ENCODE measurements around the gene ZNF184.
"Not testable (repeated sequence)": the region's sequence is repeated elsewhere in the genome, so short reads cannot be mapped to it uniquely, and the experiment has no call there.

The ZNF184 gene

DNA sequence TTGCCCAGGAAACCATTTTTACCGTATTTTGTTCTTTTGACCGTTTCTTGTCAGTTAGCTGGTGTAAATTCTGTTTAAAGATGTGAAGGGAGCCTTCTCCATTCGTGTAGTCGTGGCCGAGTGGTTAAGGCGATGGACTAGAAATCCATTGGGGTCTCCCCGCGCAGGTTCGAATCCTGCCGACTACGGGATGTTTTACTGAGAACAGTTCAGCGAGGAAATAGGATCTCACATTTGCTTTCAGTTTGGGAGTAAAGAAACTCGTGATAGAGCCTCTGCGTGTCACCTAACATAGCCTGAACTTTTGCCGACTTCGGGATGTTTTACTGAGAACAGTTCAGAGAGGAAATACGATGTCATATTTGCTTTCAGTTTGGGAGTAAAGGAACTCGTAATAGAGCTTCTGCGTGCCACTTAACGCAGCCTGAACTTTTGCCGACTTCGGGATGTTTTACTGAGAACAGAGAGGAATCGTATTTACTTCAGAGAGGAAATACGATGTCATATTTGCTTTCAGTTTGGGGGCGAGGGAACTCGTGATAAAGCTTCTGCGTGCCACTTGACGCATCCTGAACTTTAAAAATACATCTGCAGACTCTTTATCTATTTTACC, 5.9 kb upstream of the ZNF184 start:
- peak; percentile 95 for DNase-seq

DNA sequence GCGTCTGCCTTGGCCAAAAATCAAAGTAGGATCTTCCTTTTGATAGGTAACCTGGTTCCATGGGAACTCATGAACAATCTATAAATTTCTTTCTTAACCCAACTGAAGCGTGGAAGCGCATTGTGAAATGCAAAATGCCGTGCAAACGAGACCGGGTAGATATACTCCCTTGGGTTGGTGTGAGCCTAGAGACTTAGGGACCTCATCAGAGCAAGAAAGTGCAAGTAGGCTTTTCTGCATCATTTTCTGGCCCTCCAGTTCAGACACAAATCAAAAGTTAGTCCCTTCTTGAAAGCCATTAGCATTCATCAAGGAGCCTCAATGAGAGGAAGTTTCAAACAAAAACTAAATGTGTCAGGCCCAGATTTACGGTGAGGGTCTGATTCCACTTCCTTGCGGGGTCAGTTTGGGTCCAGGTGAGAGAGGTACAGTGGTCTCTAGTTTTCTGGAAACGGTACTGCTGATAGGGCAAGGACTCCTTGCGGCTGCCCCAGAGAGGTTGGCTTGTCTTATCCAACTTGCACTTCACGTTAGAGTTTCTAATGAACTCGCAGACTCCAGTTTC, 5.3 kb upstream of the ZNF184 start:
- no peak for DNase-seq

DNA sequence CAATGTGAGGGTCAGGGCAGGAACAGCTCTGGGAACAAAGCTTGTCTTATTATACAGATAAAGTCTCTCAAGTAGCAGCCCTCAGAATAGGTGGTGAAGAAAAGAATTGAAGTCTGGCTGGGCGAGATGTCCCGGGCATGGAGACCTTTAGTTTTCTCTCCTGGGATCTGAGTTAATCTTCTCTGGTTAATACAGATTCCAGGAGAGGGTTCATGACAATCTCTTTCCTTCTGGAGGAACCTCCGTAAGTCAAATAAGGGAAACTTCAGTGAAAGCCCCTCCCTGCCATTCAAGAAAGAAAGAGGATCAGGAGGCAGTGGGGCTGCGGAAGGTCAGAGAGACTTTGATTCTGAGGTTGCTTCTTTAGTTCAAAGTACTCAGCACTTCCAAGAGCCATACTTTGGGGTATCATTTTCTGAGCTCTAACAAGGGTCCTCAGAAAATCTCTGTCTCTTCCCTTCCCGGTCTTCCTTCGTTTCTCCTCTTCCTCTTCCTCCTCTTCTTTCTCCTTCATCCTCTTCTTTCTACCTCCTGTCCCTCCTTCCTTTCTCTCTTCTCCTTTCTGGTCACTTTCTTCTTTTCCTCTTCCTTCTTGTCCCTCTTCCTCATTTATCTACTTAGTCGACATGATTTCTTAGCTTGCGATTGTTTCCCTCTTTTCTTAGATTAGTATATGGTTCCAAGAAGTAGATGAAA, 4.6 kb upstream of the ZNF184 start:
- DNase-seq = no peak

DNA sequence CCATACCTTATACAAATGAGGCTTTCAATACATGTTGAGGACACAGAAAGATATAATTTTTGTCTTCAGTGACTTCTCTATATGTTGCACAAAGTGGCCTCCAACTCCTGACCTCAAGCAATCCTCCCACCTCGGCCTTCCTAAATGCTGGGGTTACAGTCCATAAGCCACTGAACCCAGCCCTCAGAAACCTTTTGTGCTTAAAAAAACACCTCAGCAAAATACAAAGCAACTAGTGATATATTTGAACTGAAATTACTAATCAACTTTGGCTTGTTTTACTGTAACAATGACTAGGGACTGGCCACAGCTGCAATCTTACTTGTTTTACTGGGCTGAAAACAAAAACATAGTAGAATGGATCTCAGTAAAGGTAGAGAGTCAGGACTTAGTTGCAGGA, 3.2 kb upstream of the ZNF184 start:
- no peak for DNase-seq

DNA sequence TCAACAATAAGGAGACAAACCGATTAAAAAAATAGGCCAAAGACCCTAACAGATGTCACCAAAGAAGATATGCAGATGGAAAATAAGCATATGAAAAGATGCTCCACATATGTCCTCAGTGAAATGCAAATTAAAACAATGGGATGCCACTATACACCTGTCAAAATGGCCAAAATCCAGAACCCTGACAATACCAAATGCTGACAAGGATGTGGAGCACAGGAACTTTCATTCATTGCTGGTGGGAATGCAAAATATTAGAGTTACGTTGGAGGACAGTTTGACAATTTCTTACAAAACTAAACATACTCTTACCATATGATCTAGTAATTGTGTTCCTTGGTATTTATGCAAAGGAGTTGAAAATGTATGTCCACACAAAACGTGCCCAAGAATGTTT, 1.8 kb upstream of the ZNF184 start:
- no peak for DNase-seq

DNA sequence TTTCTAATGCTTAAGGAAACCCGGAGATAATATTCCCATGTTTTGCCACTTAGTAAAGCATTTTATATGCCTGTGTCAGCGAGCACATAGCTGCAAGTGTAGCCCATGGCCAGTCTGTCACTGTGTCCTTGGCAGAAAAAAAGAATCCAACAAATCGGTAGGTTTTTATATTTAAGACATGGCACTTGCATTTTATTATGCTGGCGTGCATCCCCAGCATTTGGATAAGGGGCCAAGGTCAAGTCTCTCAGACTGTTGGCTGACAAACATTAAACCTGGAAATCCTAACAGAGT, 1.2 kb upstream of the ZNF184 start:
- no peak for DNase-seq

DNA sequence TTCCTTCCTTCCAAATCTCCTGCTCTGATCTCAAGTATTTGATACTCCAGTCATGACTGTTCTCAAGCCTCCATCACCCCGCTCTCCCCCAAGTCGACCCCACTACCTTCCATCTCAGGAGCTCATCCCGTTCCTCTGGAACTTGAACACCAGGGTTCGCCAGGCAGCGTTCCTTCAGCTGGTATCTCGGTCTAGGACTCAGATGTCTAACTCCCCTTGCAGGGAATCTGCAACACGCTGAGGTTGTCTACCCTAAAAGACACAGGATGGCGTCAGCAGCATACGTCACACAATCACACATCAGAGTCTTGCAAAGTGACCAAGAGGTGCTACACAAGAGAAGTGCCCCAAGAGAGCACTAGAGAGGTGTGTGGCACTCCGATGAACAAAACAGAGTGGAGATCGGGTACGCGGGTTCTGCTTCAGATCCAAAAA, 706 bp downstream of the ZNF184 start:
- peak; percentile 79 for DNase-seq

DNA sequence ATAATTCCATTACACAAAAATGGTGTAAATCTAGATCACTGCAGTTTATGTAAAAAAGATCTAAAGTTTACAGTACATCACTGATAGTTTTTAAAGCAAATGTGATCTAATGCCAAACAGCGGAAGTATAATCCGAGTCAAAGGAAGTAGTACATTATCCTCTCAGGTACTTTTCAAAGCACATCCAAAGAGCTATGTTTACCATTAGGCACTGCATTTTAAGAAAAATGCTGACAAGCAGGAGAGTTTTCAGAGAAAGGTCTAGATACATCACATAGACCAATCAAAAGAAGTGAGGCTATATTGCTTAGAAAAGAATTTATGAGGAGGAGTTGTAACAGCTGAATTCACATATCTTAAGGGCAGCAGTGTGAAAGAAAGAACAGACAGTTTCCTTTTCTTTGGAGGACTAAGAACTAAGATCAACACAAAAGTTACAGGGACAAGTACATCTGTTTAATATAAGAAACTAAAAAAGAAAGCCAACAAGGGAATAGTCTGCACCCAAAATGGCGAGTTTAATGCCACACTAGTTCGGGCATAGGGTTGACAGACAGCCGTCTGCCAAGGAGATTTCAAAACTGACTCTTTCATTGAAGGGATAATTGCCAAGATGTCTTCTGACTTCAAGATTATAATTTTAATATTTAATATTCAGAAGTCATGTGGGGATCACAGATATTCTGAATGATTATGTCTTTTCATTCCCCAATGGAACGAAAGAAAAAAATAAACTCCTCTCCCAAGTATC, 1.4 kb downstream of the ZNF184 start:
- DNase-seq = no peak

DNA sequence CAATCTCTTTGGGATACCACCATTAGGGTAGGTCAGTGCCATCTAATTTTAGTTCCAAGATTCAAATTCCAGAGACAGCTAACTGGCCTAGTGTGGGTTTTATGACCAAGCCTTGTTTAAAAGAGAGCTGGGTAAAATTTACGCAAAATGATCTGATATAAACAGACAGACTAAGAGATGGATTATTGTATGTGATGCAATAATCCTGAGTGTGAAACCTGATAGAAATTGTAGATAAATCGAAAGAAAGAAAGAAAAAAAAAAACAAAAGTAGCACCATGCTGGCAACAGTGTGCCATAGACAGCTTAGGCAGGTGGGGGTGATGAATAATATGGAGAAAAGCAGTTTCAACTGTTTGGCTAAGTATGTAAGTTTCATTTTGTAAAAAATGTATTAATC, 2.9 kb downstream of the ZNF184 start:
- DNase-seq = no peak

DNA sequence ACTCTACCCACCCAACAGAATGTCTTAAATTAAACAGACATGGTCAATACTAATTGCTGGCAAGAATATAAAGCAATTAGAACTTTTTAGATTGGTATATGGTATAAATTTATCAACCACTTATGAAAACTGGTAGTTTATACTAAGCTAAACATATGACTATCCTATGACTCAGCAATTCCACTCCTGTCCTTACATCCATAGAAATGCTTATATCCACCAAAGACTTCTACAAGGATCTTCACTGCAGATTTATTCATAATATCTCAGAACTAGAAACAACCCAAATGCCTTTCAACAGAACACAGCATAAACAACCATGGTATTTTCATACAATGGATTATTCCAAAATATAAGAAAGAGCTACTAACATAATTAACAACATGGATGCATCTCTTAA, 4.6 kb downstream of the ZNF184 start:
- DNase-seq = no peak

DNA sequence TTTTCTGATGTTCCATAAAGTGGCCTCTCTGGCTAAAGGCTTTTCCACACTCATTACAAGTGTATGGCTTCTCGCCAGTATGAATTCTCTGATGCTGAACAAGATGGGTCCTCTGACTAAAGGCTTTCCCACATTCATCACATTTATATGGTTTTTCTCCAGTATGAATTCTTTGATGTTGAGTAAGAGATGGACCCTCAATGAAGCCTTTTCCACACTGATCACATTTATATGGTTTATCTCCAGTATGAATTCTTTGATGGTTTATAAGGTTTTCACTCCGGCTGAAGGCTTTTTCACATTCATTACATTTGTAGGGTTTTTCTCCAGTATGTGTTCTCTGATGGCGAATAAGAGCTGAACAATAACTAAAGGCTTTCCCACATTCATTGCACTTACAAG, 20.4 kb downstream of the ZNF184 start:
- no peak for DNase-seq

DNA sequence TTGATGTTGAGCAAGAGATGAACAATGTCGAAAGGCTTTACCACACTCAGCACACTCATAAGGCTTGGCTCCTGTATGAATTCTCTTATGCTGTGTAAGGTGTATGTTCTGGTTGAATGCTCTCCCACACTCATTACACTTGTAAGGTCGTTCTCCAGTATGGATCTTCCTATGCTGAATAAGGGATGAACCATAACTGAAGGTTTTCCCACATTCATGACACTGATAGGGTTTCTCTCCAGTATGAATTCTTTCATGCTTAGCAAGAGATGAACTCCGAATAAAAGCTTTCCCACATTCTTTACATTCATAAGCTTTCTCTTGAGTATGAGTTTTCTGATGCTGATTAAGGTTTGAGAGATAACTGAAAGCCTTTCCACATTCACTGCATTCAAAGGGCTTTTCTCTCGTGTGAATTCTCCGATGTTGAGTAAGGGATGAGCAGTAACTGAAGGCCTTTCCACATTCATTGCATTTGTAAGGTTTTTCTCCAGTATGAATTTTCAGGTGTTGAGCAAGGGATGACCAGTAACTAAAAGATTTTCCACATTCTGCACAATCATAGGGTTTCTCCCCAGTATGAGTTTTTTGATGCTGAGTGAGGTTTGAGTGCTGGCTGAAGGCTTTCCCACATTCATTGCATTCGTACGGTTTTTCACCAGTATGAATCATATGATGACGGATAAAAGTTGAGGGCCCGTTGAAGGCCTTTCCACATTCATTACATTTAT, 21.1 kb downstream of the ZNF184 start:
- DNase-seq = no peak

DNA sequence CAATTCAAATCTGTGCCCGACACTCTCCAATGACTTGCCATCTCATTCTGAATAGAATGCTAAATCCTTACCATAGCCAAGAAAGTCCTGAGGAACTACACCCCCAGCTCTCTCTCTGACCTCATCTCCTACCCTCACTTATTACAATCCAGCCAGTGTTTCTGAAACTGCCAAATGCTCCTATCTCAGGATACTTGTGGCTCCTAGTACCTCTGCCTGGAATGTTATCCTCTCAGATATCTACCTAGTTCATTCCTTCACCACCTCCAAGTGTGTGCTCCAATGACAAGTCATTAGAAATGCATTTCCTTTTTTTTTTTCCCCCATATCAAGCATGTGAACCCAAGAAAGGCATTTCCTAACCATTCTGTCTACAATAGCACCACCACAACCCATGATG, 24.4 kb downstream of the ZNF184 start:
- no peak for DNase-seq

DNA sequence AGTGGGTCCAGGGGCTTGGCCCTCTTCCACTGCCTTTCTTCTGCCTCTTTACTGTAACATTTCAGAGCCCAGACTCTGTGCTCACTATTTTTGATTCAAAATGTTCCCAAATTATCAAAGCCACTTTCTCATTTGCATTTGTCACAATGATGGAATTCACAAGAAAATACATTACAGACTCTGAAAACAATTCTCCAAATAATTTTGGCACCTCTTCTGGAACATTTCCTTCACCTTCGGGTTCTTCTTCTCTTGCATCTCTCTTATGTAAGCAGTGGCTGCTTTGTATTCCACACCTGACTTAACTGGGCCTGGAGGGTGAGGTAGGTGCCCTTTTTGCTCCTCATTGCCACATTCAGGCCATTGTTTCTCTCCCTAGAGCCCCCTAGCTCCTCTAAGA, 30.0 kb downstream of the ZNF184 start:
- no peak for DNase-seq

DNA sequence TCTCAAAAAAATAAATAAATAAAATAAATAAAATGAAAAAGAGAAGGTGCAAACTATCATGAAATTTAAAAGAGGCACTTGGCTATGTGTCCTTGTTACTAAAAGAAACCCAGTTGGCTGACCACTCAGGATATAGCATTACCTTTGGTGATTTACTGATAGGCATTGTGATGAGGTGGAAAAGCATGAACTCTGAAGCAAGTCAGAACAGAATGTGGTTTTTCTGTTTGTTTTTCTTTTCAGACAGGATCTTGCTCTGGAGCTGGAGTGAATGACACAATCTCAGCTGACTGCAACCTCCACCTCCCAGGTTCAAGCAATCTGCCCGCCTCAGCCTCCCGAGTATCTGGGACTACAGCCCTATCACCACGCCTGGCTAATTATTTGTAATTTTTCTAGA, 31.9 kb downstream of the ZNF184 start:
- DNase-seq = no peak

DNA sequence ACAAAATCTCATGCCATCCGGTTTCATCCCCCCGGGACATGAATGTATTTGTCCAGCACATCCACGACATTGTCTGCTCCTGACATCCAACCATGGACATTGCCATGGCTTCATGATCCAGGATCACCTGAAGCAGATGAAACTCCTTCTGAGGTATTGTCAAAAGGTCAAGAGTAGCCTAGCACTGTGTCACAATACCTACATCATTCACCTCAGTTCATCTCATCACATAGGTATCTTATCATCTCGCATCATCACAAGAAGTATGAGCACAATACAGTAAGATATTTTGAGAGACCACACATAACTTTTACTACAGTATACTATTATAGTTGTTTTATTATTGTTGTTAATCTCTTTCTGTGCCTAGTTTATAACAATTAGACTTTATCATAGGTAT, 33.5 kb downstream of the ZNF184 start:
- DNase-seq = no peak

DNA sequence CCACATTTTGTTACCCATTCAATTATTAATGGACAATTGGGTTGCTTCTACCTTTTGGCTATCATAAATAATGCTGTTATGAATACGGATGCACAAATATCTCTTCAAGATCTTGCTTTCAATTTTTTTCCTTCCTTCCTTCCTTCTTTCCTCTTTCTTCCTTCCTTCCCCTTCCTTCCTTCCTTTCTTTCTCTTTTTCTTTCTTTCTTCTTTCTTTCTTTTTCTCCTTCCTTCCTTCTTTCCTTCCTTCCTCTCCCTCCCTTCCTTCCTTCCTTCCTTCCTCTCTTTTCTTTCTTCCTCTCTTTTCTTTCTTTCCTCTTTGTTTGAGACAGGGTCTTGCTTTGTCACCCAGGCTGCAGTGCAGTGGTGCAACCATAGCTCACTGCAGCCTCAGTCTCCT, 39.2 kb downstream of the ZNF184 start:
- DNase-seq = no peak

DNA sequence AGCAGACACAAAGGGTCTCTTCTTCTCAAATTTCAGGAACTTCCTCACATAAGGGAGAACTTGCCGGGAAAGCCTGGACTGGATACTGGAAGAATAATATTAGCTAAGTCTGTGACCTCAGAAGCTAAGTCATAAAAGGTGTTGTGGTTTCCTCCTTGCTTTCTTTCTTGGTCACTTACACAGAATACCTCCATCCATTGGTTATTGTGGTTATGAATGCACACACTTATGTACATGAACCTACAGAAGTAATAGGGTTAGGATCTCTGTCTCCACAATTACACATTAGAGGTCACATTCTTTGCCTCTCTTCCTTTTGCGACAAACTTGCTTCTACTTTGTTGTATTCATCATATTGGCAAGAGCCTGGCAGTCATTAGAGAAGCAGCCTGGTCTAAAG, 43.9 kb downstream of the ZNF184 start:
- DNase-seq = no peak

DNA sequence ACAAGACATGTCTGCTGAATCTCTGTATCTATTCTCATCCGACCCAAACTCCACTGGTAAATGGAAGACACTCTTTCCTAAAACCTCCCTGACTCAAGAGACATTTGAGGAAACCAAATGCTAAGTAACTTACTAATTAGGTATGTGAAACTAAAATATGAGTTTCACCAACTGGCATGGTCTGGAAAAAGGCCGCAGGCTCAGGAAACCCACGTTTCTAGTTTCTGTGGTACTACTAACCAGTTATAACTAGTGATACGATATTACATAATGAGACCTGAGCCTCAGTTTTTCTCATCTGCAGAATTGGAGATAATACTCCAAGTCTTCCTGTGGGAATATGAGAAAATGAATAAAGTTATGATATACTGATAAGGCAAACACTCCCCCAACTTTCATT, 44.4 kb downstream of the ZNF184 start:
- DNase-seq = no peak

DNA sequence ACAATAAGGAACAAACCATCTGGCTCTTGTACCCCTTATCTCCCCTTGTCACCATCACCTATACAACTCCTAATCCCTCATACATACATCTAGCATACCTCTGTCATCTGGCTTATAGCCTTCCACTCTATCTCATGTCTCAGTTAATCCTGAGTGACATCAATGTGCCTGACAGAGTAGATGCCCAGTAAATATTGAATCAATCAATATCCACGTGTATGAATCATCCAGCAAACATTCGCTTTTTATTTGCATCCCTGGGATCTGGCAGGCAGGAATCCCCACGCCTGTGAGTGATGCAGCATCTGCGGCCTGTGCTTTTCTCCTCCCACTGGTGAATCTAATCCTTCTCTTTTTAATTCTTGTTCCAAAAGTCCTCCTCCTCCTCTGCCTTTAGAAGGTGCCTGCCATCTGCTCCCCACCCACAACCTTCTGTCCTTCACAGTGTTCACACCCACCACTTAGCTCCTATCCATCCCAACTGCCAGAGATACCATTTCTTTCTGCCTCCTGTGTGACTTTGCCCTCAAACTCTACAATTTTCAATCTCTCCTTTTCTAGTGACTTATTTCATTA, 46.8 kb downstream of the ZNF184 start:
- DNase-seq = no peak

DNA sequence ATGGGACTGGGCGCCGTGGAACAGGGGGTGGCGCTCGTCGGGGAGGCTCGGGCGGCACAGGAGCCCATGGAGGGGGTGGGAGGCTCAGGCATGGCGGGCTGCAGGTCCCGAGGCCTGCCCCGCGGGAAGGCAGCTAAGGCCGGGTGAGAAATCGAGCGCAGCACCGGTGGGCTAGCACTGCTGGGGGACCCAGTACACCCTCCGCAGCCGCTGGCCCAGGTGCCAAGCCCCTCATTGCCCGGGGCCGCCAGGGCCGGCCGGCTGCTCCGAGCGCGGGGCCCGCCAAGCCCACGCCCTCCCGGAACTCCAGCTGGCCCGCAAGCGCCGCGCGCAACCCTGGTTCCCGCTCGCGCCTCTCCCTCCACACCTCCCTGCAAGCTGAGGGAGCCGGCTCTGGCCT, 48.1 kb downstream of the ZNF184 start:
- DNase-seq = not testable (repeated sequence)

DNA sequence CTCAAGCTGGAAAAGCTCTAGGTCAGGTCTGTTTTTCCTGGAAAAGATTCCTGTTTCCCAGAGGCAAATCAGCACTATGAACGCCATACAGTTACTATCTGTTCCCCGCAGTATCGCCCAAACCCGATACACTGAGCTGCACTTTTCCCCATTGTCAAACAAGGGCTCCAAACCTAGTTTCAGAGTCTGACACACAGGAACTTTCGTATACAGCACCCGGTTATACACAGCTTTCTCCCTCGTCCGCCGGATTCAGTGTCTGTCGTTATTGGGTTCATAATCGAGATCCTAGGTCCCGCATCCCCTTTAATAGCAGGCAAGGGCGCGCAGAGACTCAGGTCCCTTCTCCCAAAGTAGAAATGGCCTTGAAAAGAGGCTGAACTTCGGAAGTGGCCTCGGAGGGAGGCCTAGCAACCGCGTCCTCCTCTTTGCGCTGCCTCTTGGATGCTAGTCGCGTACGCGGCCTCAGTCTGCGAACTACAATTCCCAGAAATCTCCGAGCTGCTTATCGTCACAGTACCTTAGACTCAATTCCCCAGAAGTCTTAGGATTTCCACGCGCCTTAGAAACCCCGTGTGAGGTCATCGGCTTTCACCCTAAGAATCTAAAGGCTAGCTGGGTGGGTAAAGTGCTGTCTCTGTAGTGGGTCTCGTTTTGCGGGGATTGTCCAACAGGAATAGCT, 50.1 kb downstream of the ZNF184 start:
- peak; percentile 35 for DNase-seq

DNA sequence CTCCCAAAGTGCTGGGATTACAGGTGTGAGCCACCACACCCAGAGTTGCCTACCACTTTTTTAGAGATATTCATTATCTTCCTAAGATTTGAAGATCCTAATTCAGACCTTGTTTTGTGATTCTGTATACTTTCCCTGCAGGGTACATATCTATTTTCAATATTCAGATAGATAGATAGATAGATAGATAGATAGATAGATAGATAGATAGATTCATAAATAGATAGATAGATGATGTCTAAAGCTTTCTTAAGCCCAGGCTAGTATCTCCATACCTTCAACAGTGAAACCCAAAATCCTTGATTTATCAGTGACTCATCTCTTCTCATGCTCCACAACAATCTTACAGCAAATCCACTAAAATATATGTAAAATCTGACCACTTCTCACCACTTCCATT, 53.5 kb downstream of the ZNF184 start:
- no peak for DNase-seq
